ENCODE results near the gene PATJ. TPM values are rescaled to one million over a fixed set of nuclear protein-coding genes. Genes with fewer than 3 reads are reported as not detected.

PATJ gene
- total and polyA plus RNA-seq, 2 donors (not counting 3 experiments of a cell fraction or from before 2014, with no cell fraction given), result 1.1 to 3.0 TPM

DNA sequence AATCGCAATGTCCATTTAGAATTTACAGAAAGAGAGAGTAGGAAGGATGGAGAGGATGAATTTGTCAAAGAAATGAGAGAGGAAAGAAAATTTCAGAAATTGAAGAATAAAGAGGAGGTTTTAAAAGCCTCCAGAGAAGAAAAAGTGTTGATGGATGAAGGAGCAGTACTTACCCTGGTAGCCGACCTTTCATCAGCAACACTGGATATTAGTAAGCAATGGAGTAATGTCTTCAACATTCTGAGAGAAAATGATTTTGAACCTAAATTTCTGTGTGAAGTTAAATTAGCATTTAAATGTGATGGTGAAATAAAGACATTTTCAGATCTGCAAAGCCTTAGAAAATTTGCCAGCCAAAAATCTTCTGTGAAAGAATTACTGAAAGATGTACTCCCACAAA is 464.9 kb downstream of the PATJ start:
- no peak overlapping the region for H2AFZ ChIP-seq (ENCODE audit: low read depth, low read length)
- no peak overlapping the region for H3K27ac ChIP-seq (ENCODE audit: insufficient read depth, low read depth, low read length)
- intact Hi-C loops (cut with micrococcal nuclease), result no loop called here
- H3K4me2 ChIP-seq (ENCODE audit: insufficient read depth, low read length), result no peak overlapping the region
- dilution Hi-C loops (cut with MboI; ENCODE audit: extremely low pct_ligation_motif_present, low sequenced_read_pairs), result no loop called here
- no peaks in the 10 kb centered on the region for H3K79me2 ChIP-seq (ENCODE audit: control insufficient read depth, insufficient read depth, low read length)
- POLR2A ChIA-PET, result no interaction called here
- FAIRE-seq (no peak), DNase-seq (ENCODE audit: low read depth, low spot score) (no peak)
- no peaks in the 10 kb centered on the region for H3K27me3 ChIP-seq (ENCODE audit: control insufficient read depth in 2 of 2, insufficient read depth in 2 of 2, low read length in 2 of 2)
- H3K9me1 ChIP-seq (replicated peaks; ENCODE audit: control insufficient read depth, extremely low read depth, insufficient read depth, low read length), result no peaks in the 10 kb centered on the region
- no peaks in the 10 kb centered on the region for H3K9me3 ChIP-seq (replicated peaks; ENCODE audit: control insufficient read depth, insufficient read depth, low read length)
- no peak overlapping the region for H3K9ac ChIP-seq (replicated peaks; ENCODE audit: extremely low read depth, insufficient read depth, low read length)
- H3K4me3 ChIP-seq (replicated peaks in 1 of 3; ENCODE audit: insufficient read depth in 1 of 3, low read depth in 1 of 3, low read length in 3 of 3), result no peak overlapping the region
- TF ChIP-seq FOS (IDR thresholded peaks at IDR 0.05; ENCODE audit: borderline replicate concordance, insufficient read depth, low read length), result no peak
- BruUV-seq (replicated peaks), result no TSS peak
- no peaks in the 10 kb centered on the region for H3K36me3 ChIP-seq (ENCODE audit: control insufficient read depth in 2 of 2, extremely low read depth in 1 of 2, insufficient read depth in 2 of 2, low read length in 2 of 2)
- H4K20me1 ChIP-seq (replicated peaks; ENCODE audit: control insufficient read depth, extremely low read depth, insufficient read depth, low read length), result no peaks in the 10 kb centered on the region
- no peaks in the 10 kb centered on the region for H3K4me1 ChIP-seq (ENCODE audit: control insufficient read depth, extremely low read depth, insufficient read depth, low read length)
- CTCF ChIA-PET, result no interaction called here

DNA sequence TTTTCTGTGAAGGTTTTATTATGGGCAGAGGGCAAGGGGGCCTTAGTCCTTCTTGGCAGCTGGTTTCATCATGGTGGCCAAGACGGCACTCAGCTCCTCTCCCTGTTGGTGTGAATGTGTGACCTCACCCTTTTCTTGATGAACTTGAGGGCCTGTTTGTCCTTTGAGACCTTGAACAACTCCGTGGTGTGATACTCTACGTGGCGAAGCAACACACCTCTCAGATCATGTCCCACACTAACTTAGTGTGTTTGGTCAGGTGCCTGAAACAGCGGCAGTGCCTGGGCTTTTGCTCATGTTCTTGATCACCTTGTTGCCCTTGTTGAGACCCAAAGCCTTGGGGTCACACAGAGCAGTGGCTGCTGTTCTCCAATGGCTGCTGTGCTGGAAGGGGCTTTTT is 465.8 kb downstream of the PATJ start:
- DNase-seq (ENCODE audit: low read depth, low spot score), result no peak
- dilution Hi-C loops (cut with MboI; ENCODE audit: extremely low pct_ligation_motif_present, low sequenced_read_pairs), result no loop called here
- FAIRE-seq, result no peak
- no peaks in the 10 kb centered on the region for H3K4me1 ChIP-seq (ENCODE audit: control insufficient read depth, extremely low read depth, insufficient read depth, low read length)
- CTCF ChIA-PET, result no interaction called here
- H3K9ac ChIP-seq (replicated peaks; ENCODE audit: extremely low read depth, insufficient read depth, low read length), result no peak overlapping the region
- no peak overlapping the region for H3K4me2 ChIP-seq (ENCODE audit: insufficient read depth, low read length)
- POLR2A ChIA-PET, result no interaction called here
- no peaks in the 10 kb centered on the region for H3K9me1 ChIP-seq (replicated peaks; ENCODE audit: control insufficient read depth, extremely low read depth, insufficient read depth, low read length)
- no TSS peak for BruUV-seq (replicated peaks)
- intact Hi-C loops (cut with micrococcal nuclease), result no loop called here
- no peaks in the 10 kb centered on the region for H3K27me3 ChIP-seq (ENCODE audit: control insufficient read depth in 2 of 2, insufficient read depth in 2 of 2, low read length in 2 of 2)
- H3K36me3 ChIP-seq (ENCODE audit: control insufficient read depth in 2 of 2, extremely low read depth in 1 of 2, insufficient read depth in 2 of 2, low read length in 2 of 2), result no peaks in the 10 kb centered on the region
- H2AFZ ChIP-seq (ENCODE audit: low read depth, low read length), result no peak overlapping the region
- no peak overlapping the region for H3K4me3 ChIP-seq (replicated peaks in 1 of 3; ENCODE audit: insufficient read depth in 1 of 3, low read depth in 1 of 3, low read length in 3 of 3)
- TF ChIP-seq JUN (IDR thresholded peaks at IDR 0.05; ENCODE audit: borderline replicate concordance, insufficient read depth, insufficient read length, low read depth), result no peak
- TF ChIP-seq, protein P1, sequence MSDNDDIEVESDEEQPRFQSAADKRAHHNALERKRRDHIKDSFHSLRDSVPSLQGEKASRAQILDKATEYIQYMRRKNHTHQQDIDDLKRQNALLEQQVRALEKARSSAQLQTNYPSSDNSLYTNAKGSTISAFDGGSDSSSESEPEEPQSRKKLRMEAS (IDR thresholded peaks at IDR 0.05; ENCODE audit: insufficient read depth, insufficient read length), result no peak
- TF ChIP-seq MYC (IDR thresholded peaks at IDR 0.05; ENCODE audit: low read depth, low read length), result no peak
- TF ChIP-seq, protein P2, sequence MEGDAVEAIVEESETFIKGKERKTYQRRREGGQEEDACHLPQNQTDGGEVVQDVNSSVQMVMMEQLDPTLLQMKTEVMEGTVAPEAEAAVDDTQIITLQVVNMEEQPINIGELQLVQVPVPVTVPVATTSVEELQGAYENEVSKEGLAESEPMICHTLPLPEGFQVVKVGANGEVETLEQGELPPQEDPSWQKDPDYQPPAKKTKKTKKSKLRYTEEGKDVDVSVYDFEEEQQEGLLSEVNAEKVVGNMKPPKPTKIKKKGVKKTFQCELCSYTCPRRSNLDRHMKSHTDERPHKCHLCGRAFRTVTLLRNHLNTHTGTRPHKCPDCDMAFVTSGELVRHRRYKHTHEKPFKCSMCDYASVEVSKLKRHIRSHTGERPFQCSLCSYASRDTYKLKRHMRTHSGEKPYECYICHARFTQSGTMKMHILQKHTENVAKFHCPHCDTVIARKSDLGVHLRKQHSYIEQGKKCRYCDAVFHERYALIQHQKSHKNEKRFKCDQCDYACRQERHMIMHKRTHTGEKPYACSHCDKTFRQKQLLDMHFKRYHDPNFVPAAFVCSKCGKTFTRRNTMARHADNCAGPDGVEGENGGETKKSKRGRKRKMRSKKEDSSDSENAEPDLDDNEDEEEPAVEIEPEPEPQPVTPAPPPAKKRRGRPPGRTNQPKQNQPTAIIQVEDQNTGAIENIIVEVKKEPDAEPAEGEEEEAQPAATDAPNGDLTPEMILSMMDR (IDR thresholded peaks at IDR 0.05; ENCODE audit: extremely low read depth in 1 of 2, insufficient read depth in 1 of 2, low read depth in 1 of 2, low read length in 2 of 2), result no peak
- no peak for TF ChIP-seq POLR2AphosphoS5 (IDR thresholded peaks at IDR 0.05; ENCODE audit: insufficient read depth, low read depth, low read length)
- no peak for TF ChIP-seq FOS (IDR thresholded peaks at IDR 0.05; ENCODE audit: borderline replicate concordance, insufficient read depth, low read length)
- no peak for TF ChIP-seq GATA2 (IDR thresholded peaks at IDR 0.05; ENCODE audit: insufficient read depth, insufficient read length, low read depth, low read length)
- no peak for TF ChIP-seq EZH2 (IDR thresholded peaks at IDR 0.05; ENCODE audit: borderline replicate concordance, low read depth, low read length, severe bottlenecking)
- TF ChIP-seq POLR2A (IDR thresholded peaks at IDR 0.05; ENCODE audit: low read depth, low read length), result no peak
- no peaks in the 10 kb centered on the region for H3K79me2 ChIP-seq (ENCODE audit: control insufficient read depth, insufficient read depth, low read length)
- no peak overlapping the region for H3K27ac ChIP-seq (ENCODE audit: insufficient read depth, low read depth, low read length)
- no peaks in the 10 kb centered on the region for H4K20me1 ChIP-seq (replicated peaks; ENCODE audit: control insufficient read depth, extremely low read depth, insufficient read depth, low read length)
- no peaks in the 10 kb centered on the region for H3K9me3 ChIP-seq (replicated peaks; ENCODE audit: control insufficient read depth, insufficient read depth, low read length)

Data from endothelial cell of umbilical vein (primary cell).